ENCODE data around the gene SCN4B. TPM values are rescaled to one million over a fixed set of nuclear protein-coding genes. Genes with fewer than 3 reads are reported as not detected.
A peak's percentile ranks its signal among the peaks of the same experiment; 100 is the strongest.

Gene SCN4B, protein sequence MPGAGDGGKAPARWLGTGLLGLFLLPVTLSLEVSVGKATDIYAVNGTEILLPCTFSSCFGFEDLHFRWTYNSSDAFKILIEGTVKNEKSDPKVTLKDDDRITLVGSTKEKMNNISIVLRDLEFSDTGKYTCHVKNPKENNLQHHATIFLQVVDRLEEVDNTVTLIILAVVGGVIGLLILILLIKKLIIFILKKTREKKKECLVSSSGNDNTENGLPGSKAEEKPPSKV
- 2.9 TPM for total RNA-seq (ENCODE audit: unreplicated experiment)
- long read RNA-seq, partial matches to known transcripts = 1 of 1 reads
- long read RNA-seq, other reads (novel, unspliced or antisense) = 0 of 1 reads

DNA sequence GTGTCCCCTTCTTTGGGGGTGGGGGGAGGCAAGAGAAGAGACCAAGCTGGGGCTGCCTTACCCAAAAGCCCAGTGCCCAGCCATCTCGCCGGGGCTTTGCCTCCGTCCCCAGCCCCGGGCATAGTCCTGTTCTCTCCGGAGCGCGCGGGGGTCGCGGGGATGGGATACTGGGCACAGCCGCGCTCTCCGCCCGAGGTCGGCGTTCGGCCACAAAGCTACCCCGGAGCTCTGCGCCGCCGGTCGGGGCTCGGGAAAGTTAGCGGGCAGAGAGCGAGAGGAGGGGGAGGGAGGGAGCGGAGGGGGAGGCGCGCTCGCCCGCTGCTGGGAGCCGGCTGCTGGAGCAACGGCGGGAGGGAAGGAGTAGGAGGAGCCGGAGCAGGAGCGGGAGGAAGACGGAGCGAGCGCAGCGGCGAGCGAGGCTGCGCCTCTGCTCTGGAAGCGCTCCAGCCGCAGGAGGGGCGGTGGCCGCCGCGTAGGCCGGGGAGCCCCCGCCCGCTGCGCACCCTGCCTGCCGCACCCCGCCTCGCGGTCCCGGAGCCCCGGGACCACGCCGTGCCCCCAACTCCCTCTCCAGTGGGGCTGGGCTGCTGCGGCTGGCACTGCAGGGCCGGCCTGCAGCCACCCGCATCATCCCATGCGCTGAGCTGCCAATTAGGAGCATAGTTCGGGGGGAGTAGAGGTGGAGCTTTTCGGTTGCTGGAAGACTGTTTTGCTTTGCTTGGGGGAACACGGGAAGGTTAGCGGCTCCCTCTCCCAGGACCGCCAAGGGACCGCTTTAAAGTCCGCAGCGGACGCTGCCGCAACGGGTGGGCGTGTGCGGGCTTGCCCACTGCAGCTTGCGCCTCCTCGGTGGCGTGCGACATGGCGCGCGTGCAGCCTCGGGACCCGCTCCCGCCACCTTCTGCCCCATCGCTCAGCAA lies at the start of gene SCN4B:
Gene SCN4B (minus strand): TSS at position 272 of the 920 bp plus-strand sequence. CDS start 150 bp downstream, at position 122.
- Mint-ChIP-seq H3K27me3 (ENCODE audit: unreplicated experiment) (peaks cover 23% of the 10 kb centered on the region), H3K9me3 (ENCODE audit: unreplicated experiment) (peaks cover 2% of the 10 kb centered on the region), H3K36me3 (ENCODE audit: unreplicated experiment) (no peaks in the 10 kb centered on the region), H3K4me1 (ENCODE audit: low read depth, unreplicated experiment) (peaks cover 19% of the 10 kb centered on the region), H3K27ac (ENCODE audit: unreplicated experiment) (no peak within 1 kb of the TSS), H3K4me3 (ENCODE audit: unreplicated experiment) (peak within 1 kb of the TSS; percentile 78)
- DNase-seq = peak; percentile 80
- TF ChIP-seq, protein P1, sequence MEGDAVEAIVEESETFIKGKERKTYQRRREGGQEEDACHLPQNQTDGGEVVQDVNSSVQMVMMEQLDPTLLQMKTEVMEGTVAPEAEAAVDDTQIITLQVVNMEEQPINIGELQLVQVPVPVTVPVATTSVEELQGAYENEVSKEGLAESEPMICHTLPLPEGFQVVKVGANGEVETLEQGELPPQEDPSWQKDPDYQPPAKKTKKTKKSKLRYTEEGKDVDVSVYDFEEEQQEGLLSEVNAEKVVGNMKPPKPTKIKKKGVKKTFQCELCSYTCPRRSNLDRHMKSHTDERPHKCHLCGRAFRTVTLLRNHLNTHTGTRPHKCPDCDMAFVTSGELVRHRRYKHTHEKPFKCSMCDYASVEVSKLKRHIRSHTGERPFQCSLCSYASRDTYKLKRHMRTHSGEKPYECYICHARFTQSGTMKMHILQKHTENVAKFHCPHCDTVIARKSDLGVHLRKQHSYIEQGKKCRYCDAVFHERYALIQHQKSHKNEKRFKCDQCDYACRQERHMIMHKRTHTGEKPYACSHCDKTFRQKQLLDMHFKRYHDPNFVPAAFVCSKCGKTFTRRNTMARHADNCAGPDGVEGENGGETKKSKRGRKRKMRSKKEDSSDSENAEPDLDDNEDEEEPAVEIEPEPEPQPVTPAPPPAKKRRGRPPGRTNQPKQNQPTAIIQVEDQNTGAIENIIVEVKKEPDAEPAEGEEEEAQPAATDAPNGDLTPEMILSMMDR (IDR thresholded peaks at IDR 0.05; ENCODE audit: partially characterized antibody, unreplicated experiment) = no peak

DNA sequence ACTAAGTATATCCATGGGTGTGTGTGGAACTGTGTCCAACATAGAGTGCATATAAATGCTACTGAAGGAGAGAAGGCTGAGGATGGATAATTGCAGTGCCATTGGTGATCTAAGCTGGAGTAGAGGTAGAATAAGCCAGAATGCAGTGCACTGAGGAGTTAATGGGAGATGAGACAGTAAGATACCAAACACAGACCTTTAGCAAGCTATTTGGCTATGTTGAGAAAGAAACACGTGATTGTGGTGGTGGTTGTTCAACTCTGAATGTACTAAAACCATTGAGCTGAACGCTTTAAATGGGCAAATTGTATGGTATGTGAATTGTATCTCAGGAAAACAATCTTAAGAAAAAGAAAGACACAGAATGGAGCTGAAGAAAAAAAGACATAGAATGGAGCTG lies 49.3 kb upstream of the SCN4B start:
- H3K4me3 Mint-ChIP-seq (ENCODE audit: unreplicated experiment) = no peak overlapping the region
- no peaks in the 10 kb centered on the region for H3K27me3 Mint-ChIP-seq (ENCODE audit: unreplicated experiment)
- no peak for DNase-seq
- H3K36me3 Mint-ChIP-seq (ENCODE audit: unreplicated experiment) = no peaks in the 10 kb centered on the region
- no peaks in the 10 kb centered on the region for H3K9me3 Mint-ChIP-seq (ENCODE audit: unreplicated experiment)
- TF ChIP-seq, protein P1 (IDR thresholded peaks at IDR 0.05; ENCODE audit: partially characterized antibody, unreplicated experiment) = no peak
- no peaks in the 10 kb centered on the region for H3K4me1 Mint-ChIP-seq (ENCODE audit: low read depth, unreplicated experiment)
- no peak overlapping the region for H3K27ac Mint-ChIP-seq (ENCODE audit: unreplicated experiment)

DNA sequence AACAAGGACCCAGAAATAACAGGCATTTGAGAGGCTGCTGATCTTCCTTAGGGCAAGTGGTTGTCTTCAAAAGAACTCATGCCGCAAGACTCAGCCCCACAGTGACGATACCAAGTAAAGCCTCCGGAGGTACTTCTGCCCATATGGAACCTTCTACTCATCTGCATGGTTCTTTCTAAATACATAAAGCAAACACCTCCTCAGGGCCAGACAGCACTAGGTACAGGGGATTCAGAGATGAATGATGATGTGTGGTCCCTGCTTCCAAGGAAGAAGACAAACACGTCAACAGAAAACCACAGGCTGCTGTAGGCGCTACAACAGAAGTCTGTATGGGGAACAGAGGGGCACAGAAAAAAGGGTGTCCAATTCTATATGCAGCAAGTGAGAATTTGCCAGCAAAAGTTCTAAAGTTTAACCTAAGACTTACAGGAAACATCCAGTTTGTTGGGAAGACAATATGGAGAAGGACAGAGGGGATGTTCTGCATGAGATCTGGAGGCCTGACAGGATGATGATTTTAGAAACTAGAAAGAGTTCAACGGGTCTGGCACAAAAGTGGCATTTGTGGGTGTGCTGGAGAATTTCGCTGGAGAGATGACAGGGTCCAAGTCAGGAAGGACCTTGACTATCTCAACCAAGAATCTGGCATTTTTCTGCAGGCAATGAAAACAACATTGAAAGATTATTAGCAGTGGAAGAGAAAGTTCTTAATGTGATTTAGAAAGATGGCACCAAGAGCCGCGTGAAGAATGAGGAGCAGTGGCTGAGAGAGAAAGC lies 48.5 kb upstream of the SCN4B start:
- no peaks in the 10 kb centered on the region for H3K9me3 Mint-ChIP-seq (ENCODE audit: unreplicated experiment)
- H3K27ac Mint-ChIP-seq (ENCODE audit: unreplicated experiment) = no peak overlapping the region
- DNase-seq = no peak
- H3K36me3 Mint-ChIP-seq (ENCODE audit: unreplicated experiment) = no peaks in the 10 kb centered on the region
- H3K27me3 Mint-ChIP-seq (ENCODE audit: unreplicated experiment) = no peaks in the 10 kb centered on the region
- no peaks in the 10 kb centered on the region for H3K4me1 Mint-ChIP-seq (ENCODE audit: low read depth, unreplicated experiment)
- TF ChIP-seq, protein P1 (IDR thresholded peaks at IDR 0.05; ENCODE audit: partially characterized antibody, unreplicated experiment) = no peak
- no peak overlapping the region for H3K4me3 Mint-ChIP-seq (ENCODE audit: unreplicated experiment)

DNA sequence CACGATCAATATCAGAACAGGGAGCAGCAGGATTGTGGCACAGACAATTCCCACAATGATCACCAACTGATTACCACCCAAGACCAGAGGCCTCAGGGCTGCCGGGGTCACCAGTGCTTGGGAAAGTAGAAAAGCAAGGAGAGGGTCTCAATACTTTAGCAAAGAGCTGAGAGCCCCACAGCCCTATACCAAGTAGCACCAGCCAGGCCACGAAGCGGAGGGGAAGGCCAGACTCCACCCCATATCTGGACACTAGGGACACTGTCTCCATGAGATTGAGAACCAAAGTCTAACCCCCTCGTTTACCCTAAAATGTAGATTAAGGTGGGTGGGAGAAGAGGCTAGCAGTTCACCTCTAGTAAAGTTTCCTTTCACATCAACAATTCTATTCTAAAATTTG lies 47.9 kb upstream of the SCN4B start:
- H3K4me1 Mint-ChIP-seq (ENCODE audit: low read depth, unreplicated experiment) = no peaks in the 10 kb centered on the region
- no peaks in the 10 kb centered on the region for H3K9me3 Mint-ChIP-seq (ENCODE audit: unreplicated experiment)
- H3K27ac Mint-ChIP-seq (ENCODE audit: unreplicated experiment) = no peak overlapping the region
- no peak for DNase-seq
- no peaks in the 10 kb centered on the region for H3K27me3 Mint-ChIP-seq (ENCODE audit: unreplicated experiment)
- no peak overlapping the region for H3K4me3 Mint-ChIP-seq (ENCODE audit: unreplicated experiment)
- TF ChIP-seq, protein P1 (IDR thresholded peaks at IDR 0.05; ENCODE audit: partially characterized antibody, unreplicated experiment) = no peak
- no peaks in the 10 kb centered on the region for H3K36me3 Mint-ChIP-seq (ENCODE audit: unreplicated experiment)

All from glutamatergic neuron (in vitro differentiated cells).